Stimulated activated CD4-positive, alpha-beta T cell treated with anti-CD3 and anti-CD28 coated beads, TNF-alpha, amount 100 ng/mL, for 48 hours (primary cell): ENCODE measurements around the gene SPDYE1.

Experiments used
- DNase-seq, 3 donors: peaks; one replicate each; pipeline ENCODE4 v3.0.0-alpha.2; 2020; ENCODE audit warnings: low read depth in 3 of 3

SPDYE1 gene

DNA sequence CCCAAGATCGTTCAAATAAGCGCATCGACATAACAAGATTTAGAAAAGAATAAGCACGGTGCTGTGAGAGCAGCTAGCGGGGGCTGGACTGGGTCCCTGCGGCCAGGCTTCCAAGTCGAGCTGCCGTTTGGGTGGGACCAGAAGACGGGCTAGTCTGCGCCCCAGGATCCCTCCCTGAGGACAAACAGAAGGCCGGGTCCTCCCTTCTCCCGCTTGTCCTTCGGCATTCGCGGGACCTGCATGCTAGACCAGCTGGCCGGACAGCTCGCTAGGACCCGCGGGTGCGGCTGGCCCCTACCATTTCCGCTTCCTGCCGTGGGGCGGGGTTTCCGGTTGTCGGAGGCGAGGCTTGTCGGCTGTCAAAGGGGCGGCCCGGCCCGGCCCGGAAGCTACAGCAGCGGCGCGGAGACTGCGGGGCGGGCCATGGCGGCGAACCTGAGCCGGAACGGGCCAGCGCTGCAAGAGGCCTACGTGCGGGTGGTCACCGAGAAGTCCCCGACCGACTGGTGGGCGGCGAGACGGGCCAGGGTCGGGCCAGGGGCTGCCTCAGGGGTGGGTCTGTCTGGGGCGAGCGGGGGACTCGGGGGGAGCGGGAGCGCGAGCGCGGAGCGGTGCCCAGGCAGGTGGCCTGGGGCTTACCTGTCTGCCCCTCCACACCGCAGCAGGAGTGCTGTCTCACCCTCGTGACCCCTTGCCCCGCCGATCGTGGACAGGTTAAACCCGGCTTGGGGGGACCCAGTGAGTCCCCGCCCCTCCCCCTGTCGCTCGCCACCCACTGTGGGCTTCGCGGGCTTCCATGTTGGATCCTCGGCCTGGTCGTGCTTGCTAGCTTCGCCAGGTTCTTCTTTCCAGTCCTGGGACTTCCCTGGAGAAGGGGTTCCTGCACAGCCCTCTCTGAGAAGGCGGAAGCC is 46.9 kb downstream of the SPDYE1 start, which contains the start of gene DBNL:
Gene DBNL, plus strand, starts transcription at position 388 of the 911 bp plus-strand sequence. Its CDS starts 36 bp downstream, at position 424.
- DNase-seq, result peak; percentile 77 to 90 (median 83)

DNA sequence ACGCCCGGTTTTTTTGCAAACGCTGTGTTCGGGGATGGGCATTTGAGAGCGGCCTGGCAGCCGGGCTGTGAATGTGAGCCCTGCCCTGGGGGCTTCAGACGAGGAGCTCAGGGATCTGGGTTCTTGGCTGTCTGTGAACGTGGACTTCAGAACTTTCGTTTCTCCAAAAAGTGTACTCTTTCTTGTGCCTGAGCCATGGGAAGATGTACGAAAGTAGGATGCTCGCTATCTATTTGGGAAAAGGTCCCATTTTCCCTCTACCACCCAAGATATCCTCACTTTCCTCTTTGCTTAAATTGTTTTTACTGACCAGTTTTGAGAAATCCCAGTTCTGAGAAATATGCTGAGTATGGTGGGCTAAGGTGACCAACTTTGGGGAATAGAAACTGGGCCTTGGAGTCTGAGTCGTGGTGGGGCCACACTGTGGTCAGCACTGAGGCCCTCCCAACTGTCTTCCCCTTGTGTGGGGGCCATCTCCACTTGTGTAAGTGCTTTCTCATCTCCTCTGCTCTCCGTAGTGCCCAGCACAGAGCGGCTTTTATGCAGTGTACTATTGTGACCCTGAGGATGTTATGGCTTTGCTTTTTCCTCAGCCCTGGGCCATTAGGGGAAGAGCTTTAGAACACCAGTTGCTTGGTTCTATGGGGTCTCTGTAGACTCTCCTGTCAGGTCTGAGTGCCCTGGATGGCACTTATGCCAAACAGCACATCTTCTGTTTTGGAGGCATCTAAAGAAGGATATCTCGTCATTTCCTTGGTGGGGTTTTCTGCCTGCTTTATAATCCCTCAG is 47.7 kb downstream of the SPDYE1 start:
- no peak for DNase-seq

DNA sequence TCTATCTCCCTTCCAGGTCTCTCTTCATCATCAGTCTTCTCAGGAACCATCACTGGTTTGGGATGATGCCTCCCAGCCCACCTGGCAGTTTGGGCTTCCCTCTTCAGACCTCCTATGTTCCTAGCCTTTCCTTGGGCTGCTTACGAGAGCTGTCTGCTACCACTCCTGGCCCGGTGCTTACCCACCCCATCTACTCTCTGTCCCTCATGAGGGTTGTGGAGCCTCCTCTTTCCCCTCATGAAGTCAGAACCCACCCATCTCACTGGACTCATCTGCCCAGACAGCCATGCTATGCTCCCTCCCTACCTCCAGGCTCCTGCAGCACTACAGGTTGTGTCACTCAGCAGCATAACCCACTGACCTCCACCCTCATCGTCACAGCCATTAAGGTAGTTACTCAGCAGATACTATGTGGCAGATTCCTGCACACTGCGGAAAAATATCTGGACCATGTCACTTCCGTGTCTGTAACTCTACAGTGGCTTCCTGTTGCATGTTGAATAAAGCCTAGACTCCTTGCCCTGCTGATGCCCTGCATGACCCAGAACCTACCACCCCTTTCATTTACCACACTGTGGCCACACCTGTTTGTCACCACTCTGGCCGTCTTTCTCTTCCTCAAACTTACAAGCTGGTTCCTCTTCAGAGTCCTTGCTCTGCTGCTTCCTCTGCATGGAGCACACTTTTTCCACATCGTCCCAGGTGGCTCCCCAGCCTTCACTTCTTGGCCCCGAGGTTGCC is 48.8 kb downstream of the SPDYE1 start:
- DNase-seq, result no peak

DNA sequence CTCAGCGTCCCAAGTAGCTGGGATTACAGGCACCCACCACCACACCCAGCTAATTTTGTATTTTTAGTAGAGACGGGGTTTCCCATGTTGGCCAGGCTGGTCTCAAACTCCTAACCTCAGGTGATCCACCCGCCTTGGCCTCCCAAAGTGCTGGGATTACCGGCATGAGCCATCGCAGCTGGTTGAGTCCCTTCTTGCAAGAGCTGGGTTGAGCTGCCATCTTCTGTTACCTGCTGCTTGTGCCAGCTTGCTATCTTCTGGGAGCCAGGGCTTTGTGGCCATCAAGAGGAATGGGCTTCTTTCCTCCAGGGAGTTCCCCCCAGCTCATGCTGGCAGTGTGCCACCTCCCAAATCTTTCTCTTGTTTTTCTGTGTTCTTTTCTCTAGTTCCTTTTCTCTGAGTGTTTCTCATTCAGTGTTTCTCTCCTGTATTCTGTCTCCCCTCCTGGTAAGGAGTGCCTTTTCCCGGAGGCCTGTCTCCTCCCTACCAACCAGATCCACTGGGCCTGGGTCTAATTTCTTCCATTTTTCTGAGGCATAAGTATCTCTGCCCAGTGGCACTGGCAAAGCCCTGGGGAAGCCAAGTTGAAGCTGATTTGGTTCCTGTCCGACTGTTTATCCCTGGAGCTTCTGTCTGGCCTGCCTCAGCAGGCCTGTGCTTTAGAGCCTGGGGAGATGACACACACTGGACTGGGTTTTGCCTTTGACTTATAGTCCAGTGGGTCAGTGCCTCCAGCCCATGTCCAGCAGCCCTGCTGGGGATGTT is 50.5 kb downstream of the SPDYE1 start:
- DNase-seq, result no peak

DNA sequence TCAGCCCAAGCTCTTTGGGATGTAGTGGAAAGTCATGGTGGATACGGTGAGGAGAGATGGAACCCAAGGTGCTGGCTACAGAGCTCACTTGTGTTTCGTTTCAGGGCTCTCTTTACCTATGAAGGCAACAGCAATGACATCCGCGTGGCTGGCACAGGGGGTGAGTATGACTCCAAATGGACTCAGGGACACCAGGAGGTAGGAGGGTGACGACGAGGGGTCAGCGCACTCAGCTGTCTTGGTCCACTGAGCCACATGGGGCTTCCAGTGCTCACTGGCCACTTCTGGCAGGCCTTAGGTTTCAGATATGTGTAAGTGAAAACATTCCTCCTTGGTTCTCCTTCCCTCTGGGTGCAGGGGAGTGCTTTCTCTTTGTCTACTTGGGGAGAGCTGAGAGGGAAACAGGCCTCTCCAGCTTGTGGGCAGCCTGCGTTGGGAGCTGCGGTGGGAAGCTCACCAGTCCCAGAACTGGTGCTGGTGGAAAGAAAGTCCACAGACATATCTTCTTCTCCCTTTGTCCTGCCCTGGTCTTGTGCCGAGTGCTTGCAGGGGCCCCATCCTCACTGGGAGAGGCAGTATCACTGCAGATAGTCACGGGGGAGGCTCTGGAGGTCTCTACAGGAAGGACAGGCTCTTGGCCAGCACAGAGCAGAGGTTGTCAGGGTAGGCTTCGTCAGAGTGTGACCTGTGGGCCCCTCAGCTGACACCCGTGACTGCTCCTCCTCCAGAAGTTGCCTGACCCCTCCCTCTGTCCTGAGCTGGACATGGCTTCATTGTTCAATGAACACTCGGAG is 52.6 kb downstream of the SPDYE1 start:
- no peak for DNase-seq

DNA sequence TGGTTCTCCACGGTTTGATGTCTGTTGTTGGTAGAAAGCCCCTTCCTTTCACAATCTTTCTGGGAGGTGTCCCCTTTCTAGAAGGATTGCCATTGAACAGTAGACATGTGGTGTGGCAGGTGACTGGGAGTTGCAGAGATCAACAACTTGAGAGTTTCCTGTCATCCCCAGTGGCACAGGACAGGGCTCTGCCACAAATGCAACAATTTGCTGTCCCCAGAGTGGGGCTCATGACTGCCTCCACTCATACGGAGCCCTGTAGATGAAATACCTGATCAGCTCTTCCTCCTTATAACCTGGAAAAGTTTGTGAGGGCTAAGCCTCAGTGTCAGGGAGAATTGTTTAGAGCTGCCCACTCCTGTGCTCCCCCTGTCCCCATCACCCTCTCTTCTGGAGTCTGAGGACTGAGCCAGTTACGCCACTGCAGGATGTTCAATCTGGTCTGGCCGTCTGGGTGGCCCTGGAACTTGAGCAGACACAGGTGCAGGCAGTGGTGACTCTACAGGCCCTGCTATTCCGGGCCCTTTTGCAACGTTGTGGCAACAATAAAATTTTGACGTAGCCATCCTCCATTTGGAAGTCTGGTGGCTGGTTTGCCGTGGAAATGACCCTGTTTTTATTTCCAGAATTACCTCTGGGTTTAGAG is 53.3 kb downstream of the SPDYE1 start:
- DNase-seq, result no peak

DNA sequence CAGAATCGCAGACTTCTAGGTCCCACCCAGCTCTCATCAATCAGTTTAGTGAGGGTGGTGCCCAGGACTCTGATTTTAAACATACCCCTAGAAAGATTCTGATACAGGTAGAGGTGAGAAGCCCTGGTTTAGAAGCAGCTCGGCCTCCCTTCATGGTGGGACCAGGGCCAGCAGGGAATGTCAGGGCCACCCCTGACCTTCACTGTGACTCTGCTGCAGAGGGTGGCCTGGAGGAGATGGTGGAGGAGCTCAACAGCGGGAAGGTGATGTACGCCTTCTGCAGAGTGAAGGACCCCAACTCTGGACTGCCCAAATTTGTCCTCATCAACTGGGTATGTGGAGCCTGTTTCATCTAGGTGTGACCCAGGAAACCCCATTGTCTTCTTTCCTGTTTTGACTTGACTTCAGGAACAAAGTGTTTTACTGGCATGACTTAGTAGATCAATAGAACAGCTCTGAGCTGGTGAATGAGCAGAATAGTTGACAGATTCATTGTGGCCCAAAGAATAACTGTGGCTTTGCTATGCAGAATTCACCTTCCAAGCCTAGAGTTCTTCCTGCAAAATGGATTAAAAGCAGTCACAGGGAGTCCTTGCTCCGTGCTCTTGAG is 54.0 kb downstream of the SPDYE1 start:
- no peak for DNase-seq

DNA sequence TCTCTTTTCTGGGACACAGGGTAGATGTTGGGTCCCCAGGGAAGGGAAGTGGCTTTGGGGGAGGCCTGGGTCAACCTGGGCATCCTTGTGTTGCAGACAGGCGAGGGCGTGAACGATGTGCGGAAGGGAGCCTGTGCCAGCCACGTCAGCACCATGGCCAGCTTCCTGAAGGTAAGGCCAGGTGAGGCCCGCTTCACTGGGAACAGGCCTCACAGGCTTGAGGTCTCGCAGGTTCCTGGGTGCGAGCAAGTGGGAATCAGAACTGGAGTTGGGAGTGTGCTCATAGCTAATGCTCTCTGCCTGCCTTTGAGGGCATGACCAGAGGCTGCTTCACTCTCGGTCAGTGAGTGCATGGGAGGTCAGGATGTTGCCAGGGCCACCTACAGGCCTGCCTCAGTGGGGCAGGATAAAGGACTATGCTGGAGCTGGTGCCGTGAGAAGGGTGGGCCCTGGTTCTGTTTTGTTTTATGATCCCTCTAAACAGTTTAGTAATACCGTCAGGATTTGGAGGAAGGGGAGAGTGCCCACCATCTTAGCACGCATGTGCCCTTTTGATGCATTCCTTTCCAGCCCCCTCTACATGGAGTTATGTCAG is 55.2 kb downstream of the SPDYE1 start:
- DNase-seq, result no peak

DNA sequence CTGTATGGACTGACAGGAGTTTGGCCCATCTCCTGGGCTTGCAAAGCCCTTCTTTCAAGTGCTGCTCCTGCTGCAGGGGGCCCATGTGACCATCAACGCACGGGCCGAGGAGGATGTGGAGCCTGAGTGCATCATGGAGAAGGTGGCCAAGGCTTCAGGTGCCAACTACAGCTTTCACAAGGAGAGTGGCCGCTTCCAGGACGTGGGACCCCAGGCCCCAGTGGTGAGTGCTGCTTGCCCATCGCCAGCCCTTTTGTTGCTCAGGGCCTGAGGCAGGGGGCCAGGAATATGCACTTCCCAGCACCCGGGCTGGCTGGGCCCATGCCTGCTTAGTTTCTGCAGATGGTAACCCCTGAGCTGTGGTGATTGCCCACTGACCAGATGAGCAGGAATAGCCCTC is 59.0 kb downstream of the SPDYE1 start:
- DNase-seq, result no peak

DNA sequence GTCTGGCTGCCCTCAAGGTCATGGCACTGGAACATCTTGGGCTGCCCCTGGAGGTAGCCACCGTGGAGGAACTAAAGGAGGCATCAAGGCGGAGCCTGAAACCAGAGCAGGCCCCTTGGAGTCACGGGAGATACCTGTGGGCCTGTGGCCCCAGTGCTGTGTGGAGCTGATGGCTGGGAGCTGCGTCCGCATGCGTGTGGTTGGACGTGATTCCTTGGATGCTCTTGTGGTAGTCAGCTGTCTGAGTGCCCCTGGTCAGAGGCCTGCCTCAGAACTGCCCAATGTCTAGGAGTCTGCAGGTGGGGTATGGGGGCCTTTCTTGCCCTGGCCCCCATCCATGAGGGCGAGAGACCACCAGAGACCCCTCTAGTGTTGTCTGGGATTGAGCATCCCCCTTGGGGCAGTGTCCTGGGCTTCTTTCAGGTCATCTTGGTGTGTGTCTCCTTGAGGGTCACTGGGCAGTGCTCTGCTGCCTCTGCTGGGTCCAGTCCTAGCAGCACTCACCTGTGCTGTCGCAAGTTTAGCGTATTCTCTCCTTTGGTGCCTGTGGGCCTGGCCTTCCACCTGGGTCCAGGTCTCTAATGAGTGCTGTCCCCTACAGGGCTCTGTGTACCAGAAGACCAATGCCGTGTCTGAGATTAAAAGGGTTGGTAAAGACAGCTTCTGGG is 59.6 kb downstream of the SPDYE1 start:
- no peak for DNase-seq

DNA sequence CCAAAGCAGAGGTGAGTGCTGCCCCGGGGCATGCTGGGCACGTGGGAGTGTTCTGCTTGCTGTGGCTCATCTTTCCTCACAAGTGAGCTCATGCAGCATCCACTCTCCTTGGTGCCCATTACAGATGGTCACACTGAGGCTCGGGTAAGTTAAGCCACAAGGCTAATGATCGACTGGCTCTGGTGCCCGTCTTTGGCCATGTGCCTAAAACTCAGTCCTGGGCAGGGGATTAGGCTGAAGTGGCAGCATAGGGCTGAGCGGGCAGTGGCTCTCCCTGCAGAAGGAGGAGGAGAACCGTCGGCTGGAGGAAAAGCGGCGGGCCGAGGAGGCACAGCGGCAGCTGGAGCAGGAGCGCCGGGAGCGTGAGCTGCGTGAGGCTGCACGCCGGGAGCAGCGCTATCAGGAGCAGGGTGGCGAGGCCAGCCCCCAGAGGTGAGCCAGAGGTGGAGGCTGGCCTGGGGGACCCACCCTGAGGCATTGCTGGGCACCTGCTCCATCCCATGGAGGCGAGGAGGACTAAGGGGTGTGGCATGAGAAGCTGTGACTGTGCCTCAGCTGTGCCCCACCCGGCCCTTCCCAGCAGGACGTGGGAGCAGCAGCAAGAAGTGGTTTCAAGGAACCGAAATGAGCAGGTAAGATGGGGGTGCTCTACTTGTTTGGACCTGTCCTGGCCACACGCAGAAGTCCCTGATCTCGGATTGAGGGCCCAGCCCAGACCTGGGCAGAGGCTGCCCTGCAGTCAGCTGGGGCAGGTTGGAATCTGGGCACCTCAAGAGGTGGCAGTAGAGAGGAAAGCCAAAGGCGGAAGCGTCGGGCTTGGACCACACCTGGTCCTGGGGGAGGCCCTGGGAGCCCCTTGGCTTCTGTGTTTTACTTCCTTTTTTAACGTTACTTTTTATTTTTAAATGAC is 60.4 kb downstream of the SPDYE1 start:
- no peak for DNase-seq

DNA sequence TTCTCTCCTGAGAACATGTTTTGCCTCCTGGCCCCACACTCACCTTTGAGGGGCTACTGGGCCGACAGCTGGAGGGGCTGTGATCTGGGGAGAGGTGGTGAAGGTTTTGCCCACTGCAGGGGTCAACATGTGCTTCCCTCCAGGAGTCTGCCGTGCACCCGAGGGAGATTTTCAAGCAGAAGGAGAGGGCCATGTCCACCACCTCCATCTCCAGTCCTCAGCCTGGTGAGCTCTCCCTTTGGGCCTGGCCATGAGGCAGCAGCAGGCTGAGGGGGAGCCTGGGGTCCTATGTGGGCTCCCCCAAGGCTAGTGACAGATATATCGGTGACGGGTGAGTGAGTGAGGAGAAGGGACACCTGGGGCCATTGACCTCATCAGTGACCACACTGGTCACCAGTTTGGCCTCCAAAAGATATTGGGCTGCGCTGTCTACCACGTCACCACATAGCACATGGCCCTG is 61.1 kb downstream of the SPDYE1 start:
- no peak for DNase-seq

DNA sequence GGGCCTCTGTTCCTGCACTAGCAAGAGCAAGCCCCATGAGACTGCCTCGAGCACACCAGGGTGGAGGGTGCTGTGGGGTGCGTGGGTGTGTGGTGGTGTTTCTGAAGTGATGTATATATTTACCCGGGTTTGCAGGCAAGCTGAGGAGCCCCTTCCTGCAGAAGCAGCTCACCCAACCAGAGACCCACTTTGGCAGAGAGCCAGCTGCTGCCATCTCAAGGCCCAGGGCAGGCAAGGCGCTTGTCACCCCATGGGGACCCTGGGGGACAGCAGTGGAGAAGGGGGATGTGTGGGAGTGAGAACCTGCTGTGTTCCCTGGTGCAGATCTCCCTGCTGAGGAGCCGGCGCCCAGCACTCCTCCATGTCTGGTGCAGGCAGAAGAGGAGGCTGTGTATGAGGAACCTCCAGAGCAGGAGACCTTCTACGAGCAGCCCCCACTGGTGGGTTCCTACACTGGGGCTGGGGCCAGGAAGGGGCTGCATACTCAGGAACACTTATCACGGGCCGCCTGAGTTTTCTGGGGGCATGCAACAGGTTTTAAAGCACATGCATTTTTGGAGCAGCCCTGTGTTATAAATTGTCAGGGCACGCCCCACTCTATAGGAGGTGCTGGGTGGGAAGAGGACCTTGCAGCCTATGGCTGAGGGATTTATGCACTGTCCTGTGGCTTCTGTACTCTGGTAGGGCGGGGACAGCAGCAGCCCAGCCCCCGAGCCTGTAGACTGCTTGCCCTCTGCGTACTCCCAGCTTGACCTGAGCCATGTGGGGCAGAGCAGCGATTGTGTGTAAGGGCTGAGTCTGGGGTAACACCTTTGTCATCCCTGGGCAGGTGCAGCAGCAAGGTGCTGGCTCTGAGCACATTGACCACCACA is 61.8 kb downstream of the SPDYE1 start:
- no peak for DNase-seq
